ENCODE results near the gene RCBTB2. TPM values are rescaled to one million over a fixed set of nuclear protein-coding genes. Genes with fewer than 3 reads are reported as not detected.

RCBTB2 gene
- total RNA-seq, 2 experiments from 2014 or later, result 6.1 to 6.5 TPM

- Mint-ChIP-seq H3K27ac (peak overlapping the region; percentile 91), H3K4me3 (no peak overlapping the region), H3K9me3 (no peaks in the 10 kb centered on the region), H3K27me3 (no peaks in the 10 kb centered on the region), H3K4me1 (ENCODE audit: low read depth) (peaks cover 54% of the 10 kb centered on the region), H3K36me3 (ENCODE audit: low read depth) (no peaks in the 10 kb centered on the region)
- intact Hi-C loops (cut with DNase I, micrococcal nuclease), result loop anchor here in 1 of 2 experiments (2.0 kb wide), 2 partner anchors 16 to 24 kb away; no protein-coding TSS in a partner anchor
- ATAC-seq (ENCODE audit: poor library complexity), result no peak
- Histone ChIP-seq H3K4me1 (ENCODE audit: insufficient read depth, low read length) (peaks cover 47% of the 10 kb centered on the region), H3K9me3 (ENCODE audit: control insufficient read depth in 1 of 2, insufficient read depth in 1 of 2, low read length in 2 of 2) (no peaks in the 10 kb centered on the region), H3K36me3 (ENCODE audit: insufficient read depth, low read length) (no peaks in the 10 kb centered on the region), H3K4me3 (ENCODE audit: low read length) (no peak overlapping the region), H3K27me3 (ENCODE audit: control insufficient read depth in 1 of 2, insufficient read depth in 2 of 2, low read length in 2 of 2) (no peaks in the 10 kb centered on the region), H3K27ac (ENCODE audit: low read depth in 1 of 2, low read length in 2 of 2) (peak overlapping the region in 1 of 2 donors; percentile 38)
- CTCF ChIA-PET, result no interaction called here
- DNase-seq, result no peak
- POLR2A ChIA-PET, result interaction anchor here (0.6 to 4.2 kb wide), 6 partner anchors 15 to 195 kb away, joined by 3 to 132 read pairs (median 10); partner anchors contain the start of gene RCBTB2
- TF ChIP-seq, protein P1, sequence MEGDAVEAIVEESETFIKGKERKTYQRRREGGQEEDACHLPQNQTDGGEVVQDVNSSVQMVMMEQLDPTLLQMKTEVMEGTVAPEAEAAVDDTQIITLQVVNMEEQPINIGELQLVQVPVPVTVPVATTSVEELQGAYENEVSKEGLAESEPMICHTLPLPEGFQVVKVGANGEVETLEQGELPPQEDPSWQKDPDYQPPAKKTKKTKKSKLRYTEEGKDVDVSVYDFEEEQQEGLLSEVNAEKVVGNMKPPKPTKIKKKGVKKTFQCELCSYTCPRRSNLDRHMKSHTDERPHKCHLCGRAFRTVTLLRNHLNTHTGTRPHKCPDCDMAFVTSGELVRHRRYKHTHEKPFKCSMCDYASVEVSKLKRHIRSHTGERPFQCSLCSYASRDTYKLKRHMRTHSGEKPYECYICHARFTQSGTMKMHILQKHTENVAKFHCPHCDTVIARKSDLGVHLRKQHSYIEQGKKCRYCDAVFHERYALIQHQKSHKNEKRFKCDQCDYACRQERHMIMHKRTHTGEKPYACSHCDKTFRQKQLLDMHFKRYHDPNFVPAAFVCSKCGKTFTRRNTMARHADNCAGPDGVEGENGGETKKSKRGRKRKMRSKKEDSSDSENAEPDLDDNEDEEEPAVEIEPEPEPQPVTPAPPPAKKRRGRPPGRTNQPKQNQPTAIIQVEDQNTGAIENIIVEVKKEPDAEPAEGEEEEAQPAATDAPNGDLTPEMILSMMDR (IDR thresholded peaks at IDR 0.05), result no peak
Observed at GRCh38 chr13:48507021-48507420, 25.9 kb downstream of the RCBTB2 start.

- Histone ChIP-seq H3K4me1 (ENCODE audit: insufficient read depth, low read length) (peaks cover 47% of the 10 kb centered on the region), H3K27ac (ENCODE audit: low read depth in 1 of 2, low read length in 2 of 2) (peak overlapping the region; percentile 52 to 58), H3K36me3 (ENCODE audit: insufficient read depth, low read length) (no peaks in the 10 kb centered on the region), H3K27me3 (ENCODE audit: control insufficient read depth in 1 of 2, insufficient read depth in 2 of 2, low read length in 2 of 2) (no peaks in the 10 kb centered on the region), H3K9me3 (ENCODE audit: control insufficient read depth in 1 of 2, insufficient read depth in 1 of 2, low read length in 2 of 2) (no peaks in the 10 kb centered on the region), H3K4me3 (ENCODE audit: low read length) (no peak overlapping the region)
- Mint-ChIP-seq H3K27ac (peak overlapping the region; percentile 91), H3K4me1 (ENCODE audit: low read depth) (peaks cover 54% of the 10 kb centered on the region), H3K36me3 (ENCODE audit: low read depth) (no peaks in the 10 kb centered on the region), H3K4me3 (peak overlapping the region; percentile 54), H3K9me3 (no peaks in the 10 kb centered on the region), H3K27me3 (no peaks in the 10 kb centered on the region)
- intact Hi-C loops (cut with DNase I, micrococcal nuclease), result loop anchor here in 1 of 2 experiments (2.0 kb wide), 2 partner anchors 15 to 25 kb away; no protein-coding TSS in a partner anchor
- ChIA-PET POLR2A (interaction anchor here (0.7 to 4.2 kb wide), 26 partner anchors 9 to 468 kb away, joined by 3 to 132 read pairs (median 7); partner anchors contain the start of genes ITM2B, LPAR6, NUDT15 and RCBTB2), CTCF (interaction anchor here (0.6 to 1.4 kb wide), 2 partner anchors 51 to 173 kb away, joined by 3 to 5 read pairs; no protein-coding TSS in a partner anchor)
- ATAC-seq (ENCODE audit: poor library complexity) (no peak), DNase-seq (peak in 2 of 14 experiments; percentile 19 to 20)
- TF ChIP-seq, protein P1 (IDR thresholded peaks at IDR 0.05), result no peak
Observed at GRCh38 chr13:48506092-48506701, 26.7 kb downstream of the RCBTB2 start.

- CTCF ChIA-PET, result interaction anchor here (0.6 to 1.4 kb wide), 2 partner anchors 50 to 172 kb away, joined by 3 to 5 read pairs; no protein-coding TSS in a partner anchor
- peak overlapping the region; percentile 91 for H3K27ac Mint-ChIP-seq
- ATAC-seq (ENCODE audit: poor library complexity) (peak; percentile 93), DNase-seq (peak in 12 of 14 experiments; percentile 27 to 91 (median 46))
- no peaks in the 10 kb centered on the region for H3K36me3 ChIP-seq (ENCODE audit: insufficient read depth, low read length)
- peak overlapping the region; percentile 54 for H3K4me3 Mint-ChIP-seq
- no peak overlapping the region for H3K4me3 ChIP-seq (ENCODE audit: low read length)
- H3K27me3 Mint-ChIP-seq, result no peaks in the 10 kb centered on the region
- H3K27ac ChIP-seq (ENCODE audit: low read depth in 1 of 2, low read length in 2 of 2), result peak overlapping the region; percentile 52 to 58
- H3K4me1 Mint-ChIP-seq (ENCODE audit: low read depth), result peaks cover 55% of the 10 kb centered on the region
- POLR2A ChIA-PET, result interaction anchor here (0.7 to 4.2 kb wide), 26 partner anchors 9 to 468 kb away, joined by 3 to 132 read pairs (median 7); partner anchors contain the start of genes ITM2B, LPAR6, NUDT15 and RCBTB2
- no peaks in the 10 kb centered on the region for H3K9me3 ChIP-seq (ENCODE audit: control insufficient read depth in 1 of 2, insufficient read depth in 1 of 2, low read length in 2 of 2)
- intact Hi-C loops (cut with DNase I, micrococcal nuclease), result loop anchor here (1.0 to 2.0 kb wide), 6 partner anchors 13 to 95 kb away; no protein-coding TSS in a partner anchor
- TF ChIP-seq, protein P1 (IDR thresholded peaks at IDR 0.05), result no peak
- H3K36me3 Mint-ChIP-seq (ENCODE audit: low read depth), result no peaks in the 10 kb centered on the region
- H3K27me3 ChIP-seq (ENCODE audit: control insufficient read depth in 1 of 2, insufficient read depth in 2 of 2, low read length in 2 of 2), result no peaks in the 10 kb centered on the region
- H3K4me1 ChIP-seq (ENCODE audit: insufficient read depth, low read length), result peaks cover 46% of the 10 kb centered on the region
- no peaks in the 10 kb centered on the region for H3K9me3 Mint-ChIP-seq
Observed at GRCh38 chr13:48505597-48506091, 27.2 kb downstream of the RCBTB2 start.
